HG02588 (cell line): ENCODE measurements around the gene ARHGAP11A.

Experiments
- ATAC-seq: cut with Tn5 transposase; IDR thresholded peaks from one replicate; pipeline ENCODE4 v1.9.1; 2021; ENCODE audit warnings: mild to moderate bottlenecking, moderate library complexity; ENCODE audit not compliant: unreplicated experiment

ARHGAP11A gene

GRCh38 chr15:32683906-32684584 lies 68.7 kb downstream of the ARHGAP11A start:
- no peak for ATAC-seq

- ATAC-seq = no peak
These were observed 70.3 kb downstream of the ARHGAP11A start for GRCh38 chr15:32685576-32685975.

DNA sequence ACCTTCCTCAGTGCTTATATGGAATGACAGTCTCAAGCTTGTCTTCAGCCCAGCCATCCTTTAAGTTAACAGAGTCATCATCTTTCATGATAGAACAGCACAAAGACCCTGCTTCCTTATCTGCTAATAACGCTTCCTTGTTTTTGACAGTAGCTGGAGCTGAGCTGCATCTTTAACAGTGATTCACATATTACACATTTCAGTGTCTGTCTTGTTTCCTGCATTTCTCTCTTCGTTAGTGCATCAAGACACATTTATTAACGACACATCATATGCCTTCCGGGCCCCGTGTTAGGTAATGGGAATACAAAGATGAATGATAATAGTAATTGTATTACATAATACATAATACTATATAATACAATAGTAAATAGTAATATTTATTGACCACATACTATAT lies 72.3 kb downstream of the ARHGAP11A start:
- no peak for ATAC-seq

DNA sequence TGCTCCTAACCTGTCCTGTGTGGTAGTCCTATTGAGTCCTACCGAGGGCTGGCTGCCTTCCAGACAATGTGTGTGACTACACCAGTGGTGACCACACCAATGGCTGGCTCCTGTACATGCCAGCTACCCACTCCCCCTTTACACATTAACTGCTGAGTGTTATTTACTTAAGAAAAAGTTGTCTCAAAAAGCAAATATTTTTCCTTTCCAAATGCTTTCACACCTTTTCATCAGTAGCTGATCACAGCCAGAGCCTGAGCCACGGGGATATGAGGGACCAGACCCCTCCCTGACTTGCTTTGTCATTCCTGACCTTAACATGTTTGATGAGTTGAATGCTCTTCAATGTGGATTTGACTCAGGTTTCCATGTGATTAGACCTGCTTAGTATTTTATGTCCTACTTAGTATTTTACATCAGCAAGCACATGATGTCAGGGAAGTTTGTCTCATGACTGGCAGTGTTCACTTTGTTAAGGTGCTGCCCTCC lies 72.9 kb downstream of the ARHGAP11A start:
- ATAC-seq = no peak
